Activated naive CD8-positive, alpha-beta T cell treated with anti-CD3 and anti-CD28 coated beads, Interleukin-2, amount 50 U/mL, for 24 hours (primary cell): ENCODE results near the gene ABITRAM.
"Not testable (repeated sequence)": the region's sequence is repeated elsewhere in the genome, so short reads cannot be mapped to it uniquely, and the experiment has no call there.

Experiments used
- ATAC-seq: fragments of 150-1000 bp; cut with Tn5 transposase; one replicate; pipeline ENCODE4 v1.10.0; 2021
- DNase-seq: peaks from one replicate; pipeline ENCODE4 v3.0.0; 2021
- H3K27ac Mint-ChIP-seq: one replicate; pipeline ENCODE4 v1.8.0; 2021; ENCODE audit warnings: mild to moderate bottlenecking, mixed read lengths
- H3K27me3 Mint-ChIP-seq: one replicate; pipeline ENCODE4 v1.8.0; 2021; ENCODE audit warnings: mixed read lengths
- H3K36me3 Mint-ChIP-seq: one replicate; pipeline ENCODE4 v1.8.0; 2021; ENCODE audit warnings: low read depth, mixed read lengths
- H3K4me1 Mint-ChIP-seq: one replicate; pipeline ENCODE4 v1.8.0; 2021; ENCODE audit warnings: mixed read lengths
- H3K4me3 Mint-ChIP-seq: one replicate; pipeline ENCODE4 v1.8.0; 2021; ENCODE audit warnings: mild to moderate bottlenecking, moderate library complexity, mixed read lengths
- H3K9me3 Mint-ChIP-seq: one replicate; pipeline ENCODE4 v1.8.0; 2021; ENCODE audit warnings: mixed read lengths

ABITRAM gene

DNA sequence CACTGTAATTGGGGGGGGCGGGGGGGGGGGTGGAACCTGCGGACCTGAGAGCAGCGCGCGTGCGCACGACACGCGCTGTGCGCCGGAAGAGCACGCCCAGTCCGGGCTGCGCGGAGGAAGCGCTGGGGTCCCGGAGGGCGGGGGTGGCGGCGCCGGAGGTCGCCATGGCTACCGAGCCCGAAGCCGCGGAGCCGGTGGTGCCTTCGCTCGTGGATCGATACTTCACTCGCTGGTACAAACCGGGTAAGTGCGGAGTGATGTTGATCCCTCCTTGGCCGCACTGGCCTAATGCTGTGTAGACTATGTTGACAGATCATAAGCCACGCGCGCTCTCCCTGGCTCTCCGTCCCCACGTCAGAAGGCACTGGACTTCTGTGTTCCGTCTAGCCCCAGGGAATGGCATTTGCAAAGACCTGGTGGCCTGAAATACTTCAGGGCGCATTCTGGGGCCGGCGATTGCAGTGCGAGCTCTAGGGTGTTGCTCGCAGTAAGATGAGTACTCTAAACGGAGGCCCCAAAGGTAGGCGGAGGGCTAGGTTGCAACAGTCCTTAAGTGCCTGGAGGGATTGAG, at the start of gene ABITRAM:
Gene ABITRAM, plus strand, starts transcription at position 78 of the 571 bp plus-strand sequence. Its CDS starts 87 bp downstream, at position 165.
- Mint-ChIP-seq H3K36me3 (peaks cover 12% of the 10 kb centered on the region), H3K27me3 (no peaks in the 10 kb centered on the region), H3K4me3 (peak within 1 kb of the TSS; percentile 99), H3K4me1 (peaks cover 29% of the 10 kb centered on the region), H3K27ac (peak within 1 kb of the TSS; percentile 98), H3K9me3 (no peaks in the 10 kb centered on the region)
- DNase-seq, result peak; percentile 81
- ATAC-seq, result peak; percentile 82

- no peak for ATAC-seq
- H3K27me3 Mint-ChIP-seq, result no peaks in the 10 kb centered on the region
- no peak for DNase-seq
- no peak overlapping the region for H3K27ac Mint-ChIP-seq
- H3K4me1 Mint-ChIP-seq, result peaks cover 19% of the 10 kb centered on the region
- no peak overlapping the region for H3K4me3 Mint-ChIP-seq
- H3K9me3 Mint-ChIP-seq, result no peaks in the 10 kb centered on the region
- H3K36me3 Mint-ChIP-seq, result peaks cover 52% of the 10 kb centered on the region
Observed at GRCh38 chr9:108884701-108885100, 49.5 kb upstream of the ABITRAM start.

- Mint-ChIP-seq H3K4me1 (peaks cover 21% of the 10 kb centered on the region), H3K36me3 (peaks cover 52% of the 10 kb centered on the region), H3K27ac (peak overlapping the region; percentile 93), H3K4me3 (peak overlapping the region; percentile 51), H3K27me3 (no peaks in the 10 kb centered on the region), H3K9me3 (no peaks in the 10 kb centered on the region)
- DNase-seq (peak; percentile 71), ATAC-seq (peak; percentile 100)
Observed at GRCh38 chr9:108885643-108886348, 48.4 kb upstream of the ABITRAM start.

- peaks cover 56% of the 10 kb centered on the region for H3K36me3 Mint-ChIP-seq
- H3K4me1 Mint-ChIP-seq, result peaks cover 21% of the 10 kb centered on the region
- peak overlapping the region; percentile 51 for H3K4me3 Mint-ChIP-seq
- not testable (repeated sequence) for H3K9me3 Mint-ChIP-seq, DNase-seq, H3K27me3 Mint-ChIP-seq, ATAC-seq
- H3K27ac Mint-ChIP-seq, result peak overlapping the region; percentile 93
Observed at GRCh38 chr9:108886594-108887271, 47.5 kb upstream of the ABITRAM start.

DNA sequence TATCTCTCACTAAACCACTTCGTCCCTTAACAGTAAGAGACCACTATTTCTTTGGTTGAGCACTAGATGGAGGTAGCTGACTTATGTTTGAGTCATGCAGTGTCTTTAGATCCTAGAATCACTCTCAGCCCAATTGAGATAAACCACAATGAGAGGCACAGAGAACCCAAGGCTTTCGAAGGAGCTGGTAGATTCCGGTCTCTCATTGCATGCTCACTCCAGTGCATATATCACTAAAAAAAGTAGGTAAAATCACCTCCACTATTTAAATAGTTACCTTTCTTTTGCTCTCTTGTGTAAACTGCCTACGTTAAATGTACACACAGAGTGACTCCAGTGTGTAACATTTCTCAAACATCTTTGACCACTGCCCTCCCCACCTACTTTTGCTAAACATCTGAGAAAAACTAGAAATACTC, 44.5 kb upstream of the ABITRAM start:
- peaks cover 21% of the 10 kb centered on the region for H3K4me1 Mint-ChIP-seq
- DNase-seq (no peak), ATAC-seq (no peak)
- H3K36me3 Mint-ChIP-seq, result peaks cover 63% of the 10 kb centered on the region
- H3K4me3 Mint-ChIP-seq, result no peak overlapping the region
- no peak overlapping the region for H3K27ac Mint-ChIP-seq
- no peaks in the 10 kb centered on the region for H3K9me3 Mint-ChIP-seq
- no peaks in the 10 kb centered on the region for H3K27me3 Mint-ChIP-seq

DNA sequence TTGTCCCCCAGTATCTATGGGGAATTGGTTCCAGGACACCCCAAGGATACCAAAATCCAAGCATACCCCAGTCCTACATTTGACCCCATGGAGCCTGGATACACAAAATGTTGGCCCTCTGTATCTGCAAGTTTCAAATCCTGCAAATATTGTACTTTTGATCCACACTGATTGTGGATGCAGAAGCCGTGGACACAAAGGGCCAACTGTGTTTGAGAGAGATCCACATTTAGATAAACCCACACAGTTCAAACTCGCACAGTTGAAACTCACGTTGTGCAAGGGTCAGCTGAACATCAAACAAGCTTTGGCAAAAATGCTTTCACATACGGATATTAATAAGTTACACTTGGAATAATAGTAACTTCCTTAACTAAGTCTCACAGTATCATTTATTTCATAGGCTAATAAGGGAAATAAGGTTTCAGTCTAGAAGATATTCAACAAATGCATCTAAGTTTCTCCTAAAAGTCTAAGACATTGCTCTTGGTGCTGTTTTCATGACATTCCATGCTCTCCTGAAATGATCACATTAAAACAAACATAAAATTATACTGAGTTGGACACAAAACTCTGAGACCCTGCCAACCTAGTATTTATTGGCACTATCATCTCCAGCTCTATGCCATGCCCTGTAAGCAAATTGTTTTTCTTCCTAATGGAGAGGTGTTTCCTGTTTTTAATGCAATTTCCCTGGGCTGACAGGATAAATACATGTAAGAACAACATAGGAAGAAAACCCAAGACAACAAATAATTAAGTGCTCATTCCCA, 39.8 kb upstream of the ABITRAM start:
- Mint-ChIP-seq H3K36me3 (peaks cover 71% of the 10 kb centered on the region), H3K27ac (no peak overlapping the region), H3K27me3 (no peaks in the 10 kb centered on the region), H3K4me3 (no peak overlapping the region), H3K4me1 (peaks cover 2% of the 10 kb centered on the region), H3K9me3 (no peaks in the 10 kb centered on the region)
- ATAC-seq, result no peak
- DNase-seq, result no peak

GRCh38 chr9:108897324-108898096, 36.7 kb upstream of the ABITRAM start:
- DNase-seq (no peak), ATAC-seq (no peak)
- Mint-ChIP-seq H3K9me3 (no peaks in the 10 kb centered on the region), H3K4me1 (no peaks in the 10 kb centered on the region), H3K27ac (no peak overlapping the region), H3K4me3 (no peak overlapping the region), H3K36me3 (peaks cover 62% of the 10 kb centered on the region), H3K27me3 (no peaks in the 10 kb centered on the region)

- not testable (repeated sequence) for ATAC-seq, H3K4me1 Mint-ChIP-seq, H3K27me3 Mint-ChIP-seq, H3K27ac Mint-ChIP-seq, H3K9me3 Mint-ChIP-seq, DNase-seq, H3K4me3 Mint-ChIP-seq
- H3K36me3 Mint-ChIP-seq, result peaks cover 63% of the 10 kb centered on the region
Observed at GRCh38 chr9:108899023-108899695, 35.0 kb upstream of the ABITRAM start.

- no peak for ATAC-seq
- Mint-ChIP-seq H3K36me3 (peaks cover 56% of the 10 kb centered on the region), H3K4me1 (no peaks in the 10 kb centered on the region), H3K9me3 (no peaks in the 10 kb centered on the region), H3K27me3 (no peaks in the 10 kb centered on the region), H3K4me3 (no peak overlapping the region), H3K27ac (no peak overlapping the region)
- no peak for DNase-seq
Observed at GRCh38 chr9:108900176-108900575, 34.0 kb upstream of the ABITRAM start.

GRCh38 chr9:108903420-108904103, 30.6 kb upstream of the ABITRAM start:
- Mint-ChIP-seq H3K4me1 (no peaks in the 10 kb centered on the region), H3K27me3 (no peaks in the 10 kb centered on the region), H3K27ac (no peak overlapping the region), H3K36me3 (peaks cover 48% of the 10 kb centered on the region), H3K9me3 (no peaks in the 10 kb centered on the region), H3K4me3 (no peak overlapping the region)
- ATAC-seq (no peak), DNase-seq (no peak)

DNA sequence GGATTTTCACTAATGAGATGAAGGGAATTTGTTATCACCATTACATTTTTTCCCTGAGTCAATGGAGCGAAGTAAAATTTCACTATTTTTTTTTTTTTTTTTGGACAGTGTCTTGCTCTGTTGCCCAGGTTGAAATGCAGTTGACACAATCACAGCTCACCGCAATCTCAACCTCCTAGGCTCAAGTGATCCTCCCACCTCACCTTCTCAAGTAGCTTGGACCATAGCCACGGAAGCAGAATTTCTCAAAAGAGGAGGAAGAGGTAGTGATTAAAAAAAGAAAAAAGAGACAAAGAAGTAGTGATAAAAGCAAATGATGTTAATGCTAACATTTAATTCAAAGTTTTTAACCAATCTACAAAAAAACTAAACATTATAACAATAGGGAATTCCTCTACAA, 30.0 kb upstream of the ABITRAM start:
- DNase-seq, result no peak
- no peak for ATAC-seq
- no peaks in the 10 kb centered on the region for H3K4me1 Mint-ChIP-seq
- H3K9me3 Mint-ChIP-seq, result no peaks in the 10 kb centered on the region
- peaks cover 52% of the 10 kb centered on the region for H3K36me3 Mint-ChIP-seq
- no peaks in the 10 kb centered on the region for H3K27me3 Mint-ChIP-seq
- H3K27ac Mint-ChIP-seq, result peak overlapping the region; percentile 24
- no peak overlapping the region for H3K4me3 Mint-ChIP-seq

DNA sequence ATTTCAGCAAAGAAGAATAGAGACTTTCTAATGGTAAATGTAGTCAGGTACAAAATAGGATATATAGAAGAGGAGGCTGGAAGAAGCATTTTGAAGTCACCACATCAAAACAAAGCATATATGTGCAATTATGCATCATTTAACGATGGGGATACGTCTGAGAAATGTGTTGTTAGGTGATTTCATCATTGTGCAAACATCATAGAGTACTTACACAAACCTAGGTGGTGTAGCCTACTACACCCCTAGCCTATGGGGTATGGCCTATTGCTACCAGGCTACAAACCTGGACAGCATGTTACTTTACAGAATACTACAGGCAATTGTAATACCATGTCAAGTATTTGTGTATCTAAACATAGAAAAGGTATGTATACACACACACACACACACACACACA, 28.7 kb upstream of the ABITRAM start:
- H3K4me1 Mint-ChIP-seq, result no peaks in the 10 kb centered on the region
- no peak for DNase-seq
- H3K27ac Mint-ChIP-seq, result no peak overlapping the region

GRCh38 chr9:108910402-108910801, 23.8 kb upstream of the ABITRAM start:
- peaks cover 53% of the 10 kb centered on the region for H3K36me3 Mint-ChIP-seq
- ATAC-seq (no peak), DNase-seq (no peak)
- H3K27ac Mint-ChIP-seq, result no peak overlapping the region
- H3K4me1 Mint-ChIP-seq, result peaks cover 8% of the 10 kb centered on the region
- no peaks in the 10 kb centered on the region for H3K9me3 Mint-ChIP-seq
- no peaks in the 10 kb centered on the region for H3K27me3 Mint-ChIP-seq
- H3K4me3 Mint-ChIP-seq, result no peak overlapping the region

More for the DNA sequence above, 28.7 kb upstream of the ABITRAM start:
- peaks cover 57% of the 10 kb centered on the region for H3K36me3 Mint-ChIP-seq
- no peak overlapping the region for H3K4me3 Mint-ChIP-seq
- H3K27me3 Mint-ChIP-seq, result no peaks in the 10 kb centered on the region
- H3K9me3 Mint-ChIP-seq, result no peaks in the 10 kb centered on the region
- ATAC-seq, result no peak
